SH-SY5Y (cell line): ENCODE results near the gene CREG2.

ENCODE experiments used
- GATA2 ChIP-seq: IDR thresholded peaks from 2 replicates; pipeline ENCODE4 v1.6.1; 2011; ENCODE audit warnings: mild to moderate bottlenecking, low read depth, low read length
- GATA3 ChIP-seq: IDR thresholded peaks from 2 replicates; pipeline ENCODE4 v1.6.1; 2011; ENCODE audit warnings: low read depth, mild to moderate bottlenecking, low read length, moderate library complexity

The CREG2 gene

GRCh38 chr2:101369100-101369499, 18.2 kb downstream of the CREG2 start:
- TF ChIP-seq GATA3, result no peak
- TF ChIP-seq GATA2, result no peak

GRCh38 chr2:101368376-101368775, 18.9 kb downstream of the CREG2 start:
- TF ChIP-seq GATA3, result no peak
- TF ChIP-seq GATA2, result no peak

GRCh38 chr2:101367508-101367907, 19.8 kb downstream of the CREG2 start:
- TF ChIP-seq GATA3 (no peak), GATA2 (no peak)

- TF ChIP-seq GATA2 (no peak), GATA3 (no peak)
Measured at GRCh38 chr2:101364878-101365277, 22.4 kb downstream of the CREG2 start.

GRCh38 chr2:101362777-101363176, 24.5 kb downstream of the CREG2 start:
- TF ChIP-seq GATA3 (no peak), GATA2 (no peak)

GRCh38 chr2:101362316-101362715, 25.0 kb downstream of the CREG2 start:
- TF ChIP-seq GATA2 (no peak), GATA3 (no peak)

GRCh38 chr2:101361522-101361921, 25.8 kb downstream of the CREG2 start:
- TF ChIP-seq GATA2 (no peak), GATA3 (no peak)

GRCh38 chr2:101361121-101361520, 26.2 kb downstream of the CREG2 start:
- TF ChIP-seq GATA3 (no peak), GATA2 (no peak)

GRCh38 chr2:101360232-101360631, 27.1 kb downstream of the CREG2 start:
- TF ChIP-seq GATA2 (no peak), GATA3 (no peak)

GRCh38 chr2:101359410-101359954, 27.8 kb downstream of the CREG2 start:
- TF ChIP-seq GATA2, result no peak
- no peak for TF ChIP-seq GATA3

GRCh38 chr2:101357376-101357775, 29.9 kb downstream of the CREG2 start:
- TF ChIP-seq GATA3, result no peak
- no peak for TF ChIP-seq GATA2

GRCh38 chr2:101356521-101356920, 30.8 kb downstream of the CREG2 start:
- TF ChIP-seq GATA2 (no peak), GATA3 (no peak)

GRCh38 chr2:101356055-101356454, 31.2 kb downstream of the CREG2 start:
- TF ChIP-seq GATA3, result no peak
- no peak for TF ChIP-seq GATA2

GRCh38 chr2:101355401-101356054, 31.8 kb downstream of the CREG2 start:
- no peak for TF ChIP-seq GATA3
- TF ChIP-seq GATA2, result no peak
